Measurements from ENCODE around the gene CHMP2A.

The CHMP2A gene

DNA sequence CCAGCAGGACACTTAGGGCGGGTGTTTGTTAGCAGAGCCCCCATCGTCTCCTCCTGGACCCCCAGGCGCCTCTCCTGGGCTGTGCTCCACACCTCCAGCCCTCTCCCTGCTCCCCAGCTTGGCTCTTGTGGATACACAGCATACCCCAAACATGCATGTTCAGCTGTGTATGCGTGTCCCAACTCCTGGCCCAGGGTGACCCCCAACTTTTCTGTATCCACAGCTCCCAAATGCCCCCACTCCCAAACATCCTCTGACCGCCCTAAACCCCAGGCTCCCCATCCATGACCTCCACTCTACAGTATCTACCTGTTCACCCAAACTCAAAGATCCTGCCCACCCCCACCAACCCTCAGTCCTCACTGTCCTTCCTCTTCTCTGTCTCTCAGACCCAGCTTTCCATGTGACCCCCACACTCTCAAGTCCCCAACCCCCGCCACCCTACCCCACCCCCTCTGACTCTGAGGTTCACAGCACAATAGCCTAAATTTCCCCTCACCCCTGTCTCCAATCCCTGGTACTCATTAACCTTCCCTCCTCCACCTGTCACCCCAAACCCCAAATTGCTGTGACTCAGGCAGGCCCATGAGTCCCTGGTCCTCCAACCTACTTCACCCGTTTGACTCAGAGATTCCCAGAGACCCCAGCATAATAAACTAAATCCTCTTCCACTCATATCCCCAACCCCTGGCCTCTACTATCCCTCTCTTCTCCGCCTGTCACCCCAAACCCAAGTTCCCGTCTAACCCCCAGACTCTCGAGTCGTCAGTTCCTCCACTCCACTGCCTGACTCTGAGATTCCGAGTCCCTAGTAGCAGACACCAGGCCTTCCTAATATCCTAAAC, 2.5 kb upstream of the CHMP2A start:
- H3K27ac ChIP-seq, result peak overlapping the region; percentile 61 to 100 (median 99)

DNA sequence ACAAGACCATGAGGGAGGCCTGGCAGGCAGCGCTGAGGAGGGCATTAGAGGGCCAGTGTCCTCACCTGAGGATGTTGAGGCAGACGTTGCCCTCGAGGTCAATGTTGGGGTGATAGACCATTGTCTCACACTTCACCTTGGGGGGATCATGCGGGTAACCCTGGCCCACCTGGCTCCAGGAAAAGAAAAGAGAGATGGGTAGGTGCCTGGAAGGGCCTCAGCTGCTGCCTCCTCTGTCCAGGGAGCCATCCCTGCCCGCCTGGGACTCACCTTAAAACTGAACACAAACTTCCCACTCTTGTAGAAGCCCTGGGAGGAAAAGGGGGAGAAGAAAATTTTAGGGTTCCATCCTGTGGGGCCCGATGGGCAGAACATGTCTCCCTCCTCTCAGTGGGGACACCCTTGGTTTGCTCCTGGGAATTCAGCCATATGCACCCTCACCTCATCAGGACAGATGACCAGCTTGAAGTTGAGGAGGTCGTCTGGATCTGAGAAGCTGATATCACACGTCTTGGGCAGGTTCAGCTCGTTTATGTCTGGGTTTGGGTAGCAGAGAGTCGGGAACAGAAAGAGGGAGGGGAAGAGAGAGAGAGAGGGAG, 1.8 kb upstream of the CHMP2A start:
- Histone ChIP-seq H3K4me3 (peak overlapping the region in 6 of 7 experiments; percentile 62 to 83 (median 68)), H3K27ac (peak overlapping the region in 17 of 21 experiments; percentile 81 to 100 (median 99))

More for the DNA sequence above, 2.5 kb upstream of the CHMP2A start:
- peak overlapping the region; percentile 62 to 91 (median 69) for H3K4me3 ChIP-seq

DNA sequence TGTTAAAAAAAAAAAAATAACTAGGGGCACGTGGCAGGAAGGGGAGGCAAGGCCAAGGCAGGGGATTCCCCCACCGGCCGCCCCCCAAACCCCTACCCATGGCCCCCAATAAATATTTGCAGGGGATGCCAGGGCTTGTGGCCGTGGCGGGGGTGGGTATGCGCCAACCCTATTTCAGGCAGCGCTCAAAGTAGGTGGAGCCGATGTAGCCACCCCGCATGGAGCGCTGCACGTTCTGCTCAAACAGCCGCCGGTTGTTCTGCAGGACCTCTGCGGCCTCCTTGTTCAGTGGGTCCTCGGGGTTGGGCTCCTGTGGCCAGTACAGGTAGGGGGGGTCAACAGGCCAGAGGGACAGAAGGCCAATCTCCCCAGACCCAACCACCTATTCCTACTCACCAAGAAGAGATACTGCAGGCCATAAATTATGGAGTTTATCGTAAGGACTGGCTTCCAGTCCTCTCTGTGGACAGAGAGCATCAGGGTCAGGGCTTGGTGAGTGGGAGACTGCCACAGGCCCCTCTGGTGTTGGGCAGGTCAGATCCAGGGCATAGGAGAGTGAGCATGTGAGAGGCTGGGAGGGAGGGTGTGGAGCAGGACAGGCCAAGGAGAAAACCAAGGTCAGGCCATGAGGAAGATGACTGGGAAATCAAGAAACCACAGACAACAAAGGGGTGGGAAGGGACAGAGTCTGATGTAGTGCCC, 1.2 kb upstream of the CHMP2A start:
- no peak overlapping the region for H3K4me3 ChIP-seq
- peak overlapping the region in 13 of 21 experiments; percentile 7 to 99 (median 95) for H3K27ac ChIP-seq

DNA sequence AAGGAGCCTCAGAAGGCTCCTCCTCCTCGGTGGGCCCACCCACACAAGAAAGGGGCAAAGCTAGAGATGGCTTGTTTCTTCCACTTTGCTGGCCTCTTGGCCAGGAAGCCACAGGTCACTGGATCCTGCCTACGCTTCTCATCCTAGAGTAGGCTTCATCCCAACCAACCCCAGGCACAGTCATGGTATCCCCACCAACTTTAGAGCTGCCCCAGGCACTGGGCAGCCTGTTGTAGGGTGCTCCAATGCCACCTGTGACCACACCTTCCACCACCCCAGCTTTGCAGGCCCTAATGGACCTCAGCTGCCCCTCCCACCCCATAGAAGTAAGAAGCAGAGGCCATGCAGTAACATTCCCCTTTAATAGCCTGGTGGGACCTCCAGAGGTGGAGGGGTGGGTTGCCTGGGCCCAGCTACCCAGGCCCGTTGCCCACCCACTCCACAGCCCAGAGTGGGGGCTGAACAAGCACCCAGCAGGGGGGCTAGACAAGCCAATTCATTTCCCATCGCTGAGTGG, 522 bp upstream of the CHMP2A start:
- Histone ChIP-seq H3K4me3 (peak overlapping the region; percentile 48 to 86 (median 66)), H3K27ac (peak overlapping the region in 20 of 21 experiments; percentile 77 to 99 (median 93))

DNA sequence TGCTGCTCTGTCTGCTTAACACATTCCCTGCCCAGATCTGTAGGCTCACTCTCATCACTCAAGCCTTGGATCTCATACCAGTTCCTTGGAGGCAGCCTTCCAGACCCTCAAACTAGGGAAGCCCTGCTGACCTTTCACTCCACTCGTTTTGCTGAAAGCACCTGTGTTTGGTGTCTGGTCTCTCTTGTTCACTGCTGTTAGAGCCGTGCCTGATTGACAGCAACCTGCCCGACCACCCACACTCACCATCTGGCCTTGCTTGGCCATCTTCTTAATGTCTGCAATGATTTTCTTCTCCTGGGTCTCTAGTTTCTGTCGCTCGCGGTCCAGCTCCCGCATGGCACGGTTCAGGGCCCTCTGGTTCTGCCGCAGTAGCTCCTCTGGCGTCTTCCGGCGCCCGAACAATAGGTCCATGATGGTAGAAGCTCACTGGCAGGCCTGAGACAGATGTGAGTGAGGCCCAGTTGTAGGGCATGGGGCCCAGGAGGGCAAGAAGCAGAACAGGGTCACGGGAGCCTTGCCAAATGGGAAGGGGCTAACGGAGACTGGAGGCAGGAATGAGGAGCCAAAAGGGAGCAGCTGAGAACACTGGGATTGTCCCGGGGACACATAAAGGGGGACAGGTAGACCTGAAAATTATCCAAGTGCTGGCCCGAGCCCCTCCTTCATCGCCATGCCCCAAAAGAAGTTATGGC, 959 bp downstream of the CHMP2A start:
- peak overlapping the region; percentile 6 to 99 (median 93) for H3K27ac ChIP-seq
- H3K4me3 ChIP-seq, result peak overlapping the region; percentile 48 to 86 (median 66)

DNA sequence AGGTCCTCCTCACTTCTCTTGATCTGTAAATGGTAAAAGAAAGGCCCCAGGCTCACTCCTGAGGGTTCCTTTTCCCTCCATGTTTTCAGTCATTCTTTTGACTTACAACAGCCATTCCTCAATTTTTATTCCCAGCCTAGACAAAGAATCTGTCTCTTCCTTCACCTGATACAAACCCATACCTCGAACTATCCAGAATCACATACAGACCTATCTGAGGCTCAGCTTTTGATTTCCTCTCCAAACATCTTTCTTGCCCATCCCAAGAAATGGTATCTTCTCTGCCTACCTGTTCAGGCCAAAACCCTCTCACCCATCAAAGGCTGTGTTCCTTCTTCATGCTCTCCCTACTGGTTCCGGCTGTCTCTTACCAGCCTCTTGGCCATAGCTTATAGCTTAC, 2.2 kb downstream of the CHMP2A start:
- Histone ChIP-seq H3K27ac (no peak overlapping the region), H3K4me3 (no peak overlapping the region)

DNA sequence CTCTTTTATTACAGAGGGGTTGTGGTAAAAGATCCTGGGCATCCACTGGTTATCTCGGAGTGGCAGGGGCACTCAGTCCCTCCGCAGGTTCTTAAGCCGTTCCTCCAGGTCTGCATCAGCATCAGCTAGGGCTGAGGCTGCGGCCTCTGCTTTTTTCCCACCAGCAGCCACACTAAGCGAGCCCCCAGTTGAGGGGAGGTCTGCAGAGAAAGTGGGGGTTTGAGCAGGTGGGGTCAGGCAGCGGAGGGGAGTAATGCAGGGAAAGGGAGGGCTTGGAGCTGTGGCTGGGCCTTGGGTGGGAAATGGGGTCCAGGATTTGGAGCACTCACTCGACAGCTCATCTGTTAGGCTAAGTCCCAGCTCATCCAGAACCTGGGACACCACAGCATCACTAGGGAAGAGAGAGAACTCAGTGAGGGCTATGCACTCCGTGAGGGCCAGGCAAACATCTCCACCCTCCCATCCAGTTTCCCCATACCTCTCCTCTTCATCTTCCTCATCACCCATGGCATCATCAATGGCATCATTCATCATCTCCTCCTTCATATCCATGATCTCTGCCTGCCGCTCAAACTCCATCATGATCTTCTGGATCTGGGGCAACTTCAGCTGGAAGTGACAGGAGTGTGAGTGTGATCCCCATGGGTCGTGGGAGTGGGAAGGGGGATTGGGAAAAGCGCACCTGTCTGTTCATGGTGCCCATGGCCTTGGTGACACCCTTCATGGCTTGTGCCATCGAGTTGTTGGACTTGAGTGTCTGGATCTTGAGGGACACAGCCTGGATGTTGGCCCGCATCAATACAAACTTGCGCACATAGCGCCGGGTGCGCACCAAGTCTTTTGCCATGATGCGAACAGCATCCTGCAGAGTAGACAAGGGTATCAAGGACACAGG, 3.1 kb downstream of the CHMP2A start:
- Histone ChIP-seq H3K27ac (no peak overlapping the region), H3K4me3 (no peak overlapping the region)

DNA sequence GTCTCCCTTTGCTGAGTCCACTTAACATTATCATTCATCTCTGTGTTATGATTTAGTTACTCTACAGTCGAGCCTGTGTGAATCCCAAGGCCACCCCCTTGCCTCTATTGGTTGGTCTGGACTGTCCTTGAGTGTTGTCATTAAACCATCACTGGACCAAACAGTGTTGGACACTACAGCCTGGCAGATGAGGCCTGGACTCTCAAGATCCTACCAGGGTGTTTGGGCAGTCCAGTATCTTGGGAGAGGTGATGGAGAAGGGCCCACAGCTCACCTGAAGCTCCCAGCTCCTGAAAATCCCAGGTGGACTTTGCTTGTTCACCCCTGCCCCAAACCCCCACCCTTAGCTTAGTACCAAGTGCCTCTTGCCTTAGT, 3.8 kb downstream of the CHMP2A start:
- no peak overlapping the region for H3K4me3 ChIP-seq
- H3K27ac ChIP-seq, result no peak overlapping the region

DNA sequence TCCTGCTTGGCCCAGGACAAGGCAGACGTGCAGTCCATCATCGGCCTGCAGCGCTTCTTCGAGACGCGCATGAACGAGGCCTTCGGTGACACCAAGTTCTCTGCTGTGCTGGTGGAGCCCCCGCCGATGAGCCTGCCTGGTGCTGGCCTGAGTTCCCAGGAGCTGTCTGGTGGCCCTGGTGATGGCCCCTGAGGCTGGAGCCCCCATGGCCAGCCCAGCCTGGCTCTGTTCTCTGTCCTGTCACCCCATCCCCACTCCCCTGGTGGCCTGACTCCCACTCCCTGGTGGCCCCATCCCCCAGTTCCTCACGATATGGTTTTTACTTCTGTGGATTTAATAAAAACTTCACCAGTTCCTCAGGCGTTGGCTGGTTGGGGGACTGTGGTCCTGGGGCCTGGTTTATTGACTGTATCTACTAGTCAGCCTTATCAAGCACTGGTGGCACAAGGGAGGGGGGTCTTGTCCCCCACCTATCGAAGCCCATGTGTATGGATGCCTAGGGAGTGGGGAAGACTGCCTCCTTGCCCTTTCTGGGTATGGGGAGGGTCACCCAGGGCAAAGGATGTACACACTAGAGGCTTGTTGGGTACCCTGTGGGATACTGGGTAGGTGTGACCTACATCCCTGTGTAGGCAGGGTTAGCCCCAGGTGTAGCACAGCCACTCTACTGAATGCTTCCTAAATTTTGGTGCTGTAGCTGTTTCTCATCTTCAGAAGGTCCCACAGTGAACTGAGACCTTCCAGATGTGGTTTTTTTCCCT, 4.4 kb downstream of the CHMP2A start:
- Histone ChIP-seq H3K27ac (no peak overlapping the region), H3K4me3 (no peak overlapping the region)

DNA sequence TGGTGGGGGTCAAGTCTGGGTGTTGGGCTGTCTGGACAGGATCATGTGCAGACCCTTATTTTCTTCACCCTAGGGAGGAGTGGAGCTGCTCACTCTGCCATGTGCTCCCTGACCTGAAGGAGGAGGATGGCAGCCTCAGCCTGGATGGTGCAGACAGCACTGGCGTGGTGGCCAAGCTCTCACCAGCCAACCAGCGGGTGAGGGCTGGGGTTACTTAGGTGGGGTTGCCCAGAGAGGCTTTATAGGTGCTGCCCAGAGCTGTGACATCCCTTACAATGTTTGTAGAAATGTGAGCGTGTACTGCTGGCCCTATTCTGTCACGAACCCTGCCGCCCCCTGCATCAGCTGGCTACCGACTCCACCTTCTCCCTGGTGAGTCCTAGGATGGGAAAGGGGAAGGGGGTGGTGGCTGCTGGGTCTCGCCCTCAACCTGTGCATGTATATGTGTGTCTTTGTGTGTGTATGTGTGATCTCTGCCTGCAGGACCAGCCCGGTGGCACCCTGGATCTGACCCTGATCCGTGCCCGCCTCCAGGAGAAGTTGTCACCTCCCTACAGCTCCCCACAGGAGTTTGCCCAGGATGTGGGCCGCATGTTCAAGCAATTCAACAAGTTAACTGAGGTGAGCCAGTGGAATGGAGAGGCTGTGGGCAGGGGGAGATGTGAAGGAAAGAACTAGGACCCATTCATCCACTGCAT, 5.1 kb downstream of the CHMP2A start:
- H3K4me3 ChIP-seq, result no peak overlapping the region
- H3K27ac ChIP-seq, result no peak overlapping the region

DNA sequence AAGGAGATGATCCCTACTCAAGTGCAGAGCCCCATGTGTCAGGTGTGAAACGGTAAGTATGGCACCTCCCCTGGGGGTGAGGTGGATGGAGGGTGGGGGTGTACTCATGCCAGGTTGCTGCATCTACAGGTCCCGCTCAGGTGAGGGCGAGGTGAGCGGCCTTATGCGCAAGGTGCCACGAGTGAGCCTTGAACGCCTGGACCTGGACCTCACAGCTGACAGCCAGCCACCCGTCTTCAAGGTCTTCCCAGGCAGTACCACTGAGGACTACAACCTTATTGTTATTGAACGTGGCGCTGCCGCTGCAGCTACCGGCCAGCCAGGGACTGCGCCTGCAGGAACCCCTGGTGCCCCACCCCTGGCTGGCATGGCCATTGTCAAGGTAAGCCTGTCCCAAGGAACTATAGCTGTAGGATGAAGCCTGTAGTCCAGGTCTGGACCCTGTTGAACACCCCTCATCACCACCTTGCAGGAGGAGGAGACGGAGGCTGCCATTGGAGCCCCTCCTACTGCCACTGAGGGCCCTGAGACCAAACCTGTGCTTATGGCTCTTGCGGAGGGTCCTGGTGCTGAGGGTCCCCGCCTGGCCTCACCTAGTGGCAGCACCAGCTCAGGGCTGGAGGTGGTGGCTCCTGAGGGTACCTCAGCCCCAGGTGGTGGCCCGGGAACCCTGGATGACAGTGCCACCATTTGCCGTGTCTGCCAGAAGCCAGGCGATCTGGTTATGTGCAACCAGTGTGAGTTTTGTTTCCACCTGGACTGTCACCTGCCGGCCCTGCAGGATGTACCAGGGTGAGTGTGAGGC, 5.8 kb downstream of the CHMP2A start:
- Histone ChIP-seq H3K4me3 (no peak overlapping the region), H3K27ac (no peak overlapping the region)

DNA sequence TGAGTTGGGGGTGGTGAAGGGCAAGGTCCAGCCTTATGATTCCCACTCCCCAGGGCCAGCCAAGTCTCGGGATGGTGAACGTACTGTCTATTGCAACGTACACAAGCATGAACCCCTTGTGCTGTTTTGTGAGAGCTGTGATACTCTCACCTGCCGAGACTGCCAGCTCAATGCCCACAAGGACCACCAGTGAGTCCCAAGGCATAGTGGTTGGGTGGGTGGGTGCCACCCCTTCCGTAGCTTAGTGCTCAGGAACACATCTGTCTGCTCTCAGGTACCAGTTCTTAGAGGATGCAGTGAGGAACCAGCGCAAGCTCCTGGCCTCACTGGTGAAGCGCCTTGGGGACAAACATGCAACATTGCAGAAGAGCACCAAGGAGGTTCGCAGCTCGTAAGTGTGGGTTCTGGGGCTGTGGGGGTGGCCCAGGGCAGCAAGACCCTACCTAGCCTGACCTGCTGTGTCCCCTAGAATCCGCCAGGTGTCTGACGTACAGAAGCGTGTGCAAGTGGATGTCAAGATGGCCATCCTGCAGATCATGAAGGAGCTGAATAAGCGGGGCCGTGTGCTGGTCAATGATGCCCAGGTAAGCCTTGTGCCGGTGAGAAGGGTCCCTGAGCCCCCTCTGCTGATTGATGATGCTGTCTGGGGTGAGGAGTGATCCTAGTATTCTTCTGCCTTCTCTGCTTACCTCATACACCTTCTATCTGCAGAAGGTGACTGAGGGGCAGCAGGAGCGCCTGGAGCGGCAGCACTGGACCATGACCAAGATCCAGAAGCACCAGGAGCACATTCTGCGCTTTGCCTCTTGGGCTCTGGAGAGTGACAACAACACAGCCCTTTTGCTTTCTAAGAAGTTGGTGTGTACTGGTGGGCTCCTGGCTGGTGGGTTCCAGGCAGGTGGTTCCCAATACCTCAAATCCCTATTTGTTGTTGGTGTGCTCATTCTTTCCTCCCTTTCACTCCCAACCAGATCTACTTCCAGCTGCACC, 7.3 kb downstream of the CHMP2A start:
- H3K27ac ChIP-seq, result no peak overlapping the region
- no peak overlapping the region for H3K4me3 ChIP-seq

DNA sequence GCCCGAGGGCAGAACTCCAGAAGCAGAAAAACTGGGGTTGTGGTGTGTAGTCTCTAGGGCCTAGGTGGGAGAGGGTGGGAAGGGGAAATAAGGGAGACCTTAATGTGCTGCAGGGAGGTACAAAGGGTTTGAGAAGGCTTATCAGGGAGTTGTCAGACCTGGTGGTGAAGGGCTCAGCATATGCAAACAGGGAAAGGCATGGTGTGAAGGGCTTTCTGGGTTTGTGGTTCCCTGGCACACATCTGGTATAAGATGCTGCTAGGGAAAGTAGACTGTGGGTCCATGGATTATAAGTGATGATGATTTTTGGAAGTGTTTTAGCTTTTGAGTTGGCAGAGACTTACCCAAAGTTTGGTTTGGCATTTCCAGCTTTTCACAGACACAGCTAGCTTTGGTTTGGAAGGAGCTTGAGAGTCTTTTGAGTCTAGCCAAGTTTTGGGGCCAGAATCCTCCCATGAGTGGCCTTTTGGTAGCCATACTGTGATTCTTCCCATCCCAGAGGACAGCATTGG, 8.8 kb downstream of the CHMP2A start:
- Histone ChIP-seq H3K27ac (peak overlapping the region in 8 of 21 experiments; percentile 6 to 94 (median 81)), H3K4me3 (peak overlapping the region; percentile 76 to 96 (median 94))

DNA sequence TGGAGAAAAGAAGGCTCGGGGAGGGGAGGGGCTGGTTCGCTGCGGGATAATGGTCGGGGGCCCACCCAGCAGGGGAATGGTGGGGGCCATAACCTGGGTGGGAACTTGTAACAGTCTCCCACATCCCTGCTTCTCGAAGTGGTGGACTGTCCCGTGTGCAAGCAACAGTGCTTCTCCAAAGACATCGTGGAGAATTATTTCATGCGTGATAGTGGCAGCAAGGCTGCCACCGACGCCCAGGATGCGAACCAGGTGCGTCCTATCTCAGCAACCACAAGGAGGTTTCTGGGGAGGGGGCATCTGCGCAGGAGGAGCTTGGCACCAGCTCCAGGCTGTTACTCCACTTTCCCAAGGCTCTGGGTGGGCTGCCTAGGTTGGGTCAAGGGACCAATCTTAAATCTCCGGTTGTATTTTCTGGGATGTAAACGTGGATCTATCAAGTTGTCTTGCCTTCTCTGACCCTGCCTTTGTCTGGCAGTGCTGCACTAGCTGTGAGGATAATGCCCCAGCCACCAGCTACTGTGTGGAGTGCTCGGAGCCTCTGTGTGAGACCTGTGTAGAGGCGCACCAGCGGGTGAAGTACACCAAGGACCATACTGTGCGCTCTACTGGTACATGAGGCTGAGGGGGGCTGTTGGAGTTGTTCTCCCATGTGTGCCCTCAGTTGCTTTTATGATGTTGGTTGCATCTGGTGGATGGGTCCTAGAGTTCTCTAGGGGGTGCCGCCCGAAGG, 9.5 kb downstream of the CHMP2A start:
- peak overlapping the region; percentile 76 to 96 (median 94) for H3K4me3 ChIP-seq
- peak overlapping the region in 19 of 21 experiments; percentile 62 to 96 (median 90) for H3K27ac ChIP-seq
